Fibroblast of lung (primary cell): ENCODE results near the gene CEP70. TPM values are rescaled to one million over a fixed set of nuclear protein-coding genes. Genes with fewer than 3 reads are reported as not detected.

Experiments
- DNase-seq, 2 donors: peaks; one replicate each; pipeline versions ENCODE4 v3.0.0 to v3.0.0-alpha.2; 2010; ENCODE audit warnings: low read depth in 2 of 2
- H2AFZ ChIP-seq: 2 replicates; pipeline ENCODE4 v1.5.1; 2012; ENCODE audit warnings: low read length, control low read depth, inconsistent platforms
- H3K27ac ChIP-seq: 2 replicates; pipeline ENCODE4 v1.5.1; 2011; ENCODE audit warnings: low read length, control low read depth; ENCODE audit not compliant: insufficient read depth
- H3K27me3 ChIP-seq: 2 replicates; pipeline ENCODE4 v1.5.1; 2011; ENCODE audit warnings: mild to moderate bottlenecking, low read length; ENCODE audit not compliant: control insufficient read depth, insufficient read depth
- H3K36me3 ChIP-seq: 2 replicates; pipeline ENCODE4 v1.5.1; 2011; ENCODE audit warnings: low read length; ENCODE audit not compliant: control insufficient read depth, insufficient read depth
- H3K4me1 ChIP-seq: 2 replicates; pipeline ENCODE4 v1.5.1; 2011; ENCODE audit warnings: low read length; ENCODE audit not compliant: control insufficient read depth, insufficient read depth; ENCODE audit errors: extremely low read depth
- H3K4me2 ChIP-seq: 2 replicates; pipeline ENCODE4 v1.5.1; 2011; ENCODE audit warnings: low read length, control low read depth; ENCODE audit not compliant: insufficient read depth; ENCODE audit errors: extremely low read depth
- H3K4me3 ChIP-seq, 4 experiments: fragments of 200-600 bp in 1 of 4; sonication (generic) in 1 of 4; replicated peaks in 1 of 4; 2 replicates each; pipeline ENCODE4 v1.5.1; 2011 to 2016; ENCODE audit warnings: low read length in 4 of 4, low read depth in 3 of 4, mild to moderate bottlenecking in 3 of 4, control low read depth in 2 of 4, inconsistent platforms in 1 of 4, mixed read lengths in 1 of 4; ENCODE audit not compliant: insufficient read depth in 1 of 4; ENCODE audit errors: control extremely low read depth in 1 of 4
- H3K79me2 ChIP-seq: 2 replicates; pipeline ENCODE4 v1.5.1; 2012; ENCODE audit warnings: mild to moderate bottlenecking, low read length, inconsistent platforms; ENCODE audit not compliant: control insufficient read depth, insufficient read depth
- H3K9ac ChIP-seq: 2 replicates; pipeline ENCODE4 v1.5.1; 2011; ENCODE audit warnings: mild to moderate bottlenecking, low read length, control low read depth; ENCODE audit not compliant: insufficient read depth
- H3K9me3 ChIP-seq: 2 replicates; pipeline ENCODE4 v1.5.1; 2012; ENCODE audit warnings: low read depth, low read length; ENCODE audit not compliant: control insufficient read depth, insufficient read depth
- H4K20me1 ChIP-seq: 2 replicates; pipeline ENCODE4 v1.5.1; 2011; ENCODE audit warnings: low read length; ENCODE audit not compliant: control insufficient read depth, insufficient read depth; ENCODE audit errors: extremely low read depth
- EZH2 ChIP-seq: IDR thresholded peaks from 2 replicates; pipeline ENCODE4 v1.5.1; 2012; ENCODE audit warnings: low read length, control low read depth, mild to moderate bottlenecking; ENCODE audit errors: missing control alignments
- polyA plus RNA-seq, 2 donors: library from polyadenylated mRNA; depleted of rRNA in 1 of 2; stranded (reverse) in 1 of 2; unstranded in 1 of 2; fragments of >200 nt; gene quantifications; 2 replicates each; pipeline ENCODE4 v1.2.1, GENCODE V29; 2011 to 2012; ENCODE audit warnings: missing spikeins in 1 of 2
- total RNA-seq: library from RNA; depleted of rRNA; stranded (reverse); fragments of >200 nt; gene quantifications from 2 replicates; pipeline ENCODE4 v1.2.1, GENCODE V29; 2014
- TF ChIP-seq, protein P1 (sequence below), 2 donors: IDR thresholded peaks in 1 of 2; conservative IDR thresholded peaks in 1 of 2; 1 replicate in 1 of 2; 2 replicates in 1 of 2; pipeline ENCODE4 v1.5.1; 2011 to 2012; ENCODE audit warnings: low read length in 2 of 2, control low read depth in 1 of 2, inconsistent platforms in 1 of 2, low read depth in 1 of 2, mild to moderate bottlenecking in 1 of 2

CEP70 gene
- total and polyA plus RNA-seq, 2 donors (not counting 1 experiment from before 2014, with no cell fraction given) = 11.0 to 47.9 TPM

DNA sequence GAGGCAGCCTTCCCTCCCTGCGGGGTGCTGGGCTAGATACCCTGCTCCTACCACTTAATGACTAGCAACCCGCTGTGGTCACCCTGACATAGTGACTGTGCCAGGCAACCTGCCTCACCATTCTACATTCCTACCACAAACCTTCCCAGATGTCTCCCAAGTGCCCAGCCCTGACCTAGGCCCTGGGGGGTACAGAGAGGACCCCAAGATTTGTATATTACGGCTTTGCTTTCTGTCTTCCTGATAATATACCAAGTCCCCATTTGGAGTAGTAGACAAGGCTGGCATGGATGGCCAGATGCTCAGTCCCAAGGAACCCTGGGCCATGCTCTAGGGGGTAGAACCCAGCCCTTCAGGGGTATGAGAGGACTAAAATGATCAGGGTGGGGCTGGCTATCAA is 128.6 kb downstream of the CEP70 start:
- no peaks in the 10 kb centered on the region for H3K4me1 ChIP-seq
- no peaks in the 10 kb centered on the region for H3K36me3 ChIP-seq
- H3K79me2 ChIP-seq = no peaks in the 10 kb centered on the region
- H4K20me1 ChIP-seq = no peaks in the 10 kb centered on the region
- no peaks in the 10 kb centered on the region for H3K9me3 ChIP-seq
- TF ChIP-seq, protein P1, sequence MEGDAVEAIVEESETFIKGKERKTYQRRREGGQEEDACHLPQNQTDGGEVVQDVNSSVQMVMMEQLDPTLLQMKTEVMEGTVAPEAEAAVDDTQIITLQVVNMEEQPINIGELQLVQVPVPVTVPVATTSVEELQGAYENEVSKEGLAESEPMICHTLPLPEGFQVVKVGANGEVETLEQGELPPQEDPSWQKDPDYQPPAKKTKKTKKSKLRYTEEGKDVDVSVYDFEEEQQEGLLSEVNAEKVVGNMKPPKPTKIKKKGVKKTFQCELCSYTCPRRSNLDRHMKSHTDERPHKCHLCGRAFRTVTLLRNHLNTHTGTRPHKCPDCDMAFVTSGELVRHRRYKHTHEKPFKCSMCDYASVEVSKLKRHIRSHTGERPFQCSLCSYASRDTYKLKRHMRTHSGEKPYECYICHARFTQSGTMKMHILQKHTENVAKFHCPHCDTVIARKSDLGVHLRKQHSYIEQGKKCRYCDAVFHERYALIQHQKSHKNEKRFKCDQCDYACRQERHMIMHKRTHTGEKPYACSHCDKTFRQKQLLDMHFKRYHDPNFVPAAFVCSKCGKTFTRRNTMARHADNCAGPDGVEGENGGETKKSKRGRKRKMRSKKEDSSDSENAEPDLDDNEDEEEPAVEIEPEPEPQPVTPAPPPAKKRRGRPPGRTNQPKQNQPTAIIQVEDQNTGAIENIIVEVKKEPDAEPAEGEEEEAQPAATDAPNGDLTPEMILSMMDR (conservative IDR thresholded peaks at IDR 0.05 in 1 of 2, IDR thresholded peaks at IDR 0.05 in 1 of 2; ENCODE audit: low read depth in 1 of 2, low read length in 2 of 2) = no peak
- TF ChIP-seq EZH2 = no peak
- no peak overlapping the region for H3K4me2 ChIP-seq
- no peak for DNase-seq
- no peak overlapping the region for H3K9ac ChIP-seq
- H2AFZ ChIP-seq = no peak overlapping the region
- H3K27ac ChIP-seq = no peak overlapping the region
- no peak overlapping the region for H3K4me3 ChIP-seq
- peaks cover 2% of the 10 kb centered on the region for H3K27me3 ChIP-seq

GRCh38 chr3:138464491-138464860 is 129.6 kb downstream of the CEP70 start:
- Histone ChIP-seq H3K27me3 (peaks cover 2% of the 10 kb centered on the region), H2AFZ (no peak overlapping the region), H4K20me1 (no peaks in the 10 kb centered on the region), H3K36me3 (no peaks in the 10 kb centered on the region), H3K4me1 (no peaks in the 10 kb centered on the region), H3K4me2 (no peak overlapping the region), H3K79me2 (no peaks in the 10 kb centered on the region), H3K27ac (no peak overlapping the region), H3K9ac (no peak overlapping the region), H3K4me3 (no peak overlapping the region), H3K9me3 (no peaks in the 10 kb centered on the region)
- DNase-seq = no peak
- TF ChIP-seq, protein P1 (conservative IDR thresholded peaks at IDR 0.05 in 1 of 2, IDR thresholded peaks at IDR 0.05 in 1 of 2; ENCODE audit: low read depth in 1 of 2, low read length in 2 of 2) = no peak
- no peak for TF ChIP-seq EZH2

- Histone ChIP-seq H3K9me3 (no peaks in the 10 kb centered on the region), H2AFZ (no peak overlapping the region), H3K4me2 (no peak overlapping the region), H3K79me2 (no peaks in the 10 kb centered on the region), H3K4me3 (no peak overlapping the region), H3K4me1 (no peaks in the 10 kb centered on the region), H3K27ac (no peak overlapping the region), H3K36me3 (no peaks in the 10 kb centered on the region), H3K27me3 (peaks cover 2% of the 10 kb centered on the region), H3K9ac (no peak overlapping the region), H4K20me1 (no peaks in the 10 kb centered on the region)
- no peak for TF ChIP-seq EZH2
- TF ChIP-seq, protein P1 (conservative IDR thresholded peaks at IDR 0.05 in 1 of 2, IDR thresholded peaks at IDR 0.05 in 1 of 2; ENCODE audit: low read depth in 1 of 2, low read length in 2 of 2) = no peak
- no peak for DNase-seq
Measured at GRCh38 chr3:138463724-138464490, 130.2 kb downstream of the CEP70 start.
